ENCODE results near the gene GNAQ. TPM values are rescaled to one million over a fixed set of nuclear protein-coding genes. Genes with fewer than 3 reads are reported as not detected.

The GNAQ gene
- total RNA-seq, 2 donors from 2014 or later: 46.0 to 58.8 TPM

- Histone ChIP-seq H3K27me3 (replicated peaks; ENCODE audit: insufficient read depth) (no peaks in the 10 kb centered on the region), H3K36me3 (no peaks in the 10 kb centered on the region), H3K4me3 (no peak overlapping the region), H3K4me1 (ENCODE audit: control insufficient read depth in 1 of 2, low read depth in 2 of 2) (peaks cover 10 to 24% of the 10 kb centered on the region in 2 donors), H3K27ac (no peak overlapping the region), H3K9me3 (no peaks in the 10 kb centered on the region)
- ATAC-seq (ENCODE audit: insufficient number of reproducible peaks, low FRiP score, low read depth) (no peak), DNase-seq (ENCODE audit: low spot score) (no peak)
- TF ChIP-seq CTCF (IDR thresholded peaks at IDR 0.05): no peak
These were observed 43.0 kb downstream of the GNAQ start for GRCh38 chr9:77988630-77989029.

GRCh38 chr9:77987880-77988525 is 43.6 kb downstream of the GNAQ start:
- Histone ChIP-seq H3K27me3 (replicated peaks; ENCODE audit: insufficient read depth) (no peaks in the 10 kb centered on the region), H3K9me3 (no peaks in the 10 kb centered on the region), H3K4me1 (ENCODE audit: control insufficient read depth in 1 of 2, low read depth in 2 of 2) (peaks cover 13 to 30% of the 10 kb centered on the region in 2 donors), H3K4me3 (no peak overlapping the region), H3K36me3 (no peaks in the 10 kb centered on the region), H3K27ac (no peak overlapping the region)
- DNase-seq (ENCODE audit: low spot score): no peak
- no peak for TF ChIP-seq CTCF (IDR thresholded peaks at IDR 0.05)
- no peak for ATAC-seq (ENCODE audit: insufficient number of reproducible peaks, low FRiP score, low read depth)

DNA sequence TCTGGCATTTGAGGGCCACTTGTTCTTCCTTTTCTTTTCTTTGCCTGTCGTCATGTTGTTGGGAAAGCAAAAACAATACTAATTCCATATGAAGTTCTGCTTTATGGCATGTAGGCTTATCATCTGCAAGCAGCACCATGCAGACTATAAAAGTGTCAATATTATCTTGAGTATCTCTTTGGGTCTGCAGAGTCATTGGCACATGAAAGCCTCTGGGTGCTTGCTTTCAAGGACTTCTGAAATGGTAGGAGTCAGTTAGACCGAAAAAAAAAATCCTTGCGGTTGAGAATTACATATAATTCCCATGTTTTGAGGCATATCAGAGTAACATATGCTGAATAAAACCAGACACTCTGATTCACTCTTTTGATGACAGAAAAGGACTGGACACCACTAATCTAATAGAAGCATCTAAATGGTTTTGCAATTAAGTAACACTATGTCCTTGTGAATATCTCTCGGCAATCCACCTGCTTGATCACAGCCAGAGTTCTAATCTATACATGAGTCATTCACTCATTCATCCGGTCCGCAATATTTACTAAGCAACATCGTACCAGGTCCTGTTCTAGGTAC is 44.4 kb downstream of the GNAQ start:
- no peaks in the 10 kb centered on the region for H3K9me3 ChIP-seq
- ATAC-seq (ENCODE audit: insufficient number of reproducible peaks, low FRiP score, low read depth): no peak
- no peak overlapping the region for H3K4me3 ChIP-seq
- H3K4me1 ChIP-seq (ENCODE audit: control insufficient read depth in 1 of 2, low read depth in 2 of 2): peaks cover 17 to 32% of the 10 kb centered on the region in 2 donors
- H3K36me3 ChIP-seq: no peaks in the 10 kb centered on the region
- H3K27ac ChIP-seq: no peak overlapping the region
- no peak for TF ChIP-seq CTCF (IDR thresholded peaks at IDR 0.05)
- no peaks in the 10 kb centered on the region for H3K27me3 ChIP-seq (replicated peaks; ENCODE audit: insufficient read depth)
- DNase-seq (ENCODE audit: low spot score): no peak

- no peak for DNase-seq (ENCODE audit: low spot score)
- no peak overlapping the region for H3K4me3 ChIP-seq
- H3K9me3 ChIP-seq: no peaks in the 10 kb centered on the region
- H3K4me1 ChIP-seq (ENCODE audit: control insufficient read depth in 1 of 2, low read depth in 2 of 2): peaks cover 28 to 42% of the 10 kb centered on the region in 2 donors
- no peak overlapping the region for H3K27ac ChIP-seq
- no peaks in the 10 kb centered on the region for H3K27me3 ChIP-seq (replicated peaks; ENCODE audit: insufficient read depth)
- no peak for TF ChIP-seq CTCF (IDR thresholded peaks at IDR 0.05)
- H3K36me3 ChIP-seq: no peaks in the 10 kb centered on the region
- ATAC-seq (ENCODE audit: insufficient number of reproducible peaks, low FRiP score, low read depth): no peak
These were observed 45.6 kb downstream of the GNAQ start for GRCh38 chr9:77985996-77986395.

GRCh38 chr9:77983320-77983662 is 48.3 kb downstream of the GNAQ start:
- Histone ChIP-seq H3K27ac (no peak overlapping the region), H3K36me3 (no peaks in the 10 kb centered on the region), H3K9me3 (no peaks in the 10 kb centered on the region), H3K27me3 (replicated peaks; ENCODE audit: insufficient read depth) (no peaks in the 10 kb centered on the region), H3K4me3 (no peak overlapping the region), H3K4me1 (ENCODE audit: control insufficient read depth in 1 of 2, low read depth in 2 of 2) (peaks cover 21 to 29% of the 10 kb centered on the region in 2 donors)
- ATAC-seq (ENCODE audit: insufficient number of reproducible peaks, low FRiP score, low read depth): no peak
- DNase-seq (ENCODE audit: low spot score): no peak
- TF ChIP-seq CTCF (IDR thresholded peaks at IDR 0.05): no peak
